Adrenal gland (tissue), 12 donors: ENCODE results near the gene HIPK2. TPM values are rescaled to one million over a fixed set of nuclear protein-coding genes. Genes with fewer than 3 reads are reported as not detected.

Experiments
- DNase-seq, 7 donors: peaks; one replicate each; pipeline ENCODE4 v3.0.0-alpha.2; 2019 to 2020
- H3K27ac ChIP-seq, 5 donors: fragments of 200-600 bp; sonication (generic) in 4 of 5; 1 replicate in 3 of 5; 2 replicates in 2 of 5; pipeline versions ENCODE4 v1.5.1 to v1.8.0; 2016 to 2020; ENCODE audit warnings: mild to moderate bottlenecking in 1 of 5
- H3K27me3 ChIP-seq: fragments of 200-600 bp; 2 replicates; pipeline ENCODE4 v1.8.0; 2021
- H3K36me3 ChIP-seq, 2 donors: fragments of 200-600 bp; replicated peaks in 1 of 2; 1 replicate in 1 of 2; 2 replicates in 1 of 2; pipeline versions ENCODE4 v1.5.1 to v1.8.0; 2018 to 2022
- H3K4me1 ChIP-seq, 2 donors: fragments of 200-600 bp; replicated peaks in 1 of 2; 1 replicate in 1 of 2; 2 replicates in 1 of 2; pipeline versions ENCODE4 v1.5.1 to v1.8.0; 2018 to 2021
- H3K4me3 ChIP-seq, 4 donors: fragments of 200-600 bp; sonication (generic) in 3 of 4; one replicate each; pipeline ENCODE4 v1.5.1; 2016 to 2018
- H3K9me3 ChIP-seq, 3 donors: fragments of 200-600 bp; sonication (generic) in 1 of 3; replicated peaks in 1 of 3; 1 replicate in 2 of 3; 2 replicates in 1 of 3; pipeline versions ENCODE4 v1.5.1 to v1.8.0; 2016 to 2021
- CTCF ChIP-seq, 6 experiments: fragments of 450-650 bp in 4 of 6; fragments of 200-600 bp in 2 of 6; sonication (generic) in 1 of 6; IDR thresholded peaks; 1 replicate in 5 of 6; 2 replicates in 1 of 6; pipeline versions ENCODE4 v1.5.1 to v1.8.0; 2016 to 2021; ENCODE audit warnings: antibody characterized with exemption in 6 of 6, mild to moderate bottlenecking in 2 of 6, moderate library complexity in 1 of 6
- POLR2A ChIP-seq, 2 donors: fragments of 450-650 bp; IDR thresholded peaks; one replicate each; pipeline ENCODE4 v1.6.1; 2017; ENCODE audit warnings: antibody characterized with exemption in 2 of 2, mild to moderate bottlenecking in 2 of 2, moderate library complexity in 1 of 2
- WGBS, 4 donors: extraction: QIAGEN DNeasy Blood & Tissue Kit in 2 of 4; methylation state at CpG; one replicate each; pipeline versions ENCODE4 v1.1.5 to v1.1.7; 2013 to 2017; 5-methylcytosine and 5-hydroxymethylcytosine counted together
- intact Hi-C, 2 donors: fragments of 100-400 bp; cut with DNase I; formaldehyde crosslinking; loops; one replicate each; pipeline versions ENCODE4 v1.14.1 to v1.15.0; 2022 to 2023
- polyA plus RNA-seq, 3 donors: library from polyadenylated mRNA; stranded (reverse); fragments of 200-250 nt in 2 of 3; fragments of 350-450 nt in 1 of 3; fragmentation: Illumina TruSeq in 1 of 3; extraction: RNeasy Lipid Tissue Mini Kit (QIAGEN cat#74804) in 1 of 3; gene quantifications; one replicate each; pipeline ENCODE4 v1.2.3, GENCODE V29; 2013 to 2014
- total RNA-seq, 9 donors: library from RNA; depleted of rRNA in 4 of 9; stranded (reverse); fragments of >200 nt in 4 of 9; fragments of 120-200 nt in 1 of 9; fragmentation: NEBNext Ultra II Directional in 1 of 9; extraction: Animal tissue kit (Norgen Biotek cat#: 25700) in 1 of 9; gene quantifications; one replicate each; pipeline versions ENCODE4 v1.1.0 to v1.2.4, GENCODE V29; 2013 to 2023
- donor health status: healthy with polysubstance abuse.
- donor health status: Bipolar disorder and iron deficiency.
- donor health status: DM: yes; HTN: yes; CAD: no.
- donor health status: DM: no; HTN: no; CAD: no.
- donor health status: DM: no; HTN: no; CAD: no.
- donor health status: DM: yes; HTN: yes; CAD: no.

HIPK2 gene
- total and polyA plus RNA-seq, 12 donors, result 4.7 to 82.4 (median 49.8) TPM

GRCh38 chr7:139536152-139536551, 241.6 kb downstream of the HIPK2 start:
- WGBS, 4 donors, result 90 to 95% (median 92%) methylated on average over 8 of the region's 8 CpGs
- Histone ChIP-seq H3K4me3 (no peak overlapping the region), H3K27ac (no peak overlapping the region), H3K4me1 (no peaks in the 10 kb centered on the region), H3K27me3 (no peaks in the 10 kb centered on the region), H3K9me3 (no peaks in the 10 kb centered on the region), H3K36me3 (no peaks in the 10 kb centered on the region)
- no peak for TF ChIP-seq CTCF (IDR thresholded peaks at IDR 0.05)
- no peak for DNase-seq
- intact Hi-C loops, result no loop called here

DNA sequence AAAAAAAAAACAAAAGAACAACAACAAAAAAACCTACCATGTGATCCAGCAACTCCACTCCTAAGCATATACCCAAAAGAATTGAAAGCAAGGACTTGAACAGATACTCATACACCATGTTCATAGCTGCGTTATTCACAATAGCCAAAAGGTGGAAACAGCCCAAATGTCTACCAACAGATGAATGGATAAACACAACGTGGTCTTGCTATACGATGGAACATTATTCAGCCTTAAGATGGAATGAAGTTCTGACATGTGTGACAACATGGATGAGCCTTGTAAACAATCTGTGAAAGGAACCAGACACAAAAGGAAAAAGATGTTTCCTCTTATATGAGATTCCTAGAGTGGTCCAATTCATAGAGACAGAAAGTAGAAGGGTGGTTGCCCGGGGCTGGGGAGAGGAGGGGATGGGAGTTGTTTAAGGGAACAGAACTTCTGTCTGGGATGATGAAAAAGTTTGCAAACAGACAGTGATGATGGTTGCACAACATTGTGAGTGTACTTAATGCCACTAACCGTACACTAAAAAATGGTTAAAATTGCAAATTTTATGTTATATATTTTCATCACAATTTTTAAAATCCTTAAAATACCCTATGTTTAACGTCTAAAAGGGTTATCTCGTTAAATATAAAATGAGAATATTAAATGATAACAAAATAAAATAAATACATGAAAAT, 242.7 kb downstream of the HIPK2 start:
- WGBS, 4 donors, result 70 to 73% (median 71%) methylated on average over 7 of the region's 7 CpGs
- no peak for DNase-seq
- Histone ChIP-seq H3K36me3 (no peaks in the 10 kb centered on the region), H3K4me1 (no peaks in the 10 kb centered on the region), H3K9me3 (no peaks in the 10 kb centered on the region), H3K27ac (no peak overlapping the region), H3K27me3 (no peaks in the 10 kb centered on the region), H3K4me3 (no peak overlapping the region)
- intact Hi-C loops, result no loop called here
- TF ChIP-seq POLR2A (IDR thresholded peaks at IDR 0.05) (no peak), CTCF (IDR thresholded peaks at IDR 0.05) (no peak)

DNA sequence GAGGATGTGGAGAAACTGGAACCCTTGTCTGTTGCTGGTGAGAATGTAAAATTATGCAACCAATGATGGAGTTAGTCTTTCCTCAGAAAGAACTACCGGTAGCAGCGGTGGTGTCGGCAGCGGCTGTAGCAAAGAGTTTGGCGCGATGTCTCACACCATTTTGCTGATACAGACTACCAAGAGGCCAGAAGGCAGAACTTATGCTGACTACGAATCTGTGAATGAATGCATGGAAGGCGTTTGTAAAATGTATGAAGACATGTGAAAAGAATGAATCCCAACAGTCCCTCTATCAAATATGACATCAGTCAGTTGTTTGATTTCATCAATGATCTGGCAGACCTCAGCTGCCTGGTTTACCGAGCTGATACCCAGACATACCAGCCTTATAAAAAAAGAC, 243.7 kb downstream of the HIPK2 start:
- Histone ChIP-seq H3K27me3 (no peaks in the 10 kb centered on the region), H3K4me1 (no peaks in the 10 kb centered on the region), H3K27ac (no peak overlapping the region), H3K4me3 (no peak overlapping the region), H3K36me3 (no peaks in the 10 kb centered on the region), H3K9me3 (no peaks in the 10 kb centered on the region)
- no peak for TF ChIP-seq CTCF (IDR thresholded peaks at IDR 0.05)
- no peak for TF ChIP-seq POLR2A (IDR thresholded peaks at IDR 0.05)
- 89 to 92% (median 89%) methylated on average over 9 of the region's 9 CpGs for WGBS, 4 donors
- intact Hi-C loops, result no loop called here
- no peak for DNase-seq

- DNase-seq, result no peak
- no peak overlapping the region for H3K4me3 ChIP-seq
- no peaks in the 10 kb centered on the region for H3K9me3 ChIP-seq
- H3K27ac ChIP-seq, result no peak overlapping the region
- no peaks in the 10 kb centered on the region for H3K27me3 ChIP-seq
- intact Hi-C loops, result no loop called here
- no peaks in the 10 kb centered on the region for H3K36me3 ChIP-seq
- 78 to 85% (median 80%) methylated on average over 6 of the region's 6 CpGs for WGBS, 4 donors
- no peaks in the 10 kb centered on the region for H3K4me1 ChIP-seq
- TF ChIP-seq CTCF (IDR thresholded peaks at IDR 0.05), result no peak
- no peak for TF ChIP-seq POLR2A (IDR thresholded peaks at IDR 0.05)
These were observed 245.1 kb downstream of the HIPK2 start for GRCh38 chr7:139532636-139533155.
